ENCODE measurements around the gene PLXNC1.

DNA sequence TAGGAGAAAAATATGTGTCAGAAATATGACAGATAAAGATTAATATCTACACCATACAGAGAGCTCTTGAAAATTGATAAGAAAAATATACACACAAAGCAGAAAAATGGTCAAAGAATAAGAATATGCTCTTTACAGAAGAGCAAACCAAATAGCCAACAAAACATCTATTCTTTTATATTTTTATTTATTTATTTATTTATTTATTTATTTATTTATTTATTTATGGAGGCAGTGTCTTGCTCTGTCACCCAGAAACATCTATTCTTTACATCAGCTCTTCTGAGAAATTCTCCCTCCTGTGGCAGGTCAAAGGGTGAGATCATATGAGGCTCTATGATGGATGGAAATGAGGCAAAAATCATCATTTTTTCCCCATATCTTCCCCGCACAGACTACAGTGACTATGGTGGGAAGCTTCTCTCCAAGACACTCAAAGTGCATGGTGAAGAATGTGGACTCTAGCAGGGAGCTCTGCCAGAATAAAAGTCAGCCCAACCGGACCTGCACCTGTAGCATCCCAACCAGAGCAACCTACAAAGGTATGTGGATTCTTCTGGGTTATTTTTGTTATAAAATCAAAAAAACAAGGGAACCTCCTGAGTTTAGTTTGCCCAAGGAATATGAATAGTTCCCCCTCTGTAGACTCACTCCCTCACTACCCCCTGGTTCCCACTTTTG lies 71.4 kb downstream of the PLXNC1 start:
- TF ChIP-seq POLR2AphosphoS5 (IDR thresholded peaks at IDR 0.05; ENCODE audit: low read depth), result no peak
- TF ChIP-seq, protein P1, sequence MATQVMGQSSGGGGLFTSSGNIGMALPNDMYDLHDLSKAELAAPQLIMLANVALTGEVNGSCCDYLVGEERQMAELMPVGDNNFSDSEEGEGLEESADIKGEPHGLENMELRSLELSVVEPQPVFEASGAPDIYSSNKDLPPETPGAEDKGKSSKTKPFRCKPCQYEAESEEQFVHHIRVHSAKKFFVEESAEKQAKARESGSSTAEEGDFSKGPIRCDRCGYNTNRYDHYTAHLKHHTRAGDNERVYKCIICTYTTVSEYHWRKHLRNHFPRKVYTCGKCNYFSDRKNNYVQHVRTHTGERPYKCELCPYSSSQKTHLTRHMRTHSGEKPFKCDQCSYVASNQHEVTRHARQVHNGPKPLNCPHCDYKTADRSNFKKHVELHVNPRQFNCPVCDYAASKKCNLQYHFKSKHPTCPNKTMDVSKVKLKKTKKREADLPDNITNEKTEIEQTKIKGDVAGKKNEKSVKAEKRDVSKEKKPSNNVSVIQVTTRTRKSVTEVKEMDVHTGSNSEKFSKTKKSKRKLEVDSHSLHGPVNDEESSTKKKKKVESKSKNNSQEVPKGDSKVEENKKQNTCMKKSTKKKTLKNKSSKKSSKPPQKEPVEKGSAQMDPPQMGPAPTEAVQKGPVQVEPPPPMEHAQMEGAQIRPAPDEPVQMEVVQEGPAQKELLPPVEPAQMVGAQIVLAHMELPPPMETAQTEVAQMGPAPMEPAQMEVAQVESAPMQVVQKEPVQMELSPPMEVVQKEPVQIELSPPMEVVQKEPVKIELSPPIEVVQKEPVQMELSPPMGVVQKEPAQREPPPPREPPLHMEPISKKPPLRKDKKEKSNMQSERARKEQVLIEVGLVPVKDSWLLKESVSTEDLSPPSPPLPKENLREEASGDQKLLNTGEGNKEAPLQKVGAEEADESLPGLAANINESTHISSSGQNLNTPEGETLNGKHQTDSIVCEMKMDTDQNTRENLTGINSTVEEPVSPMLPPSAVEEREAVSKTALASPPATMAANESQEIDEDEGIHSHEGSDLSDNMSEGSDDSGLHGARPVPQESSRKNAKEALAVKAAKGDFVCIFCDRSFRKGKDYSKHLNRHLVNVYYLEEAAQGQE (IDR thresholded peaks at IDR 0.05; ENCODE audit: insufficient replicate concordance, low read depth), result no peak
- TF ChIP-seq, protein P2, sequence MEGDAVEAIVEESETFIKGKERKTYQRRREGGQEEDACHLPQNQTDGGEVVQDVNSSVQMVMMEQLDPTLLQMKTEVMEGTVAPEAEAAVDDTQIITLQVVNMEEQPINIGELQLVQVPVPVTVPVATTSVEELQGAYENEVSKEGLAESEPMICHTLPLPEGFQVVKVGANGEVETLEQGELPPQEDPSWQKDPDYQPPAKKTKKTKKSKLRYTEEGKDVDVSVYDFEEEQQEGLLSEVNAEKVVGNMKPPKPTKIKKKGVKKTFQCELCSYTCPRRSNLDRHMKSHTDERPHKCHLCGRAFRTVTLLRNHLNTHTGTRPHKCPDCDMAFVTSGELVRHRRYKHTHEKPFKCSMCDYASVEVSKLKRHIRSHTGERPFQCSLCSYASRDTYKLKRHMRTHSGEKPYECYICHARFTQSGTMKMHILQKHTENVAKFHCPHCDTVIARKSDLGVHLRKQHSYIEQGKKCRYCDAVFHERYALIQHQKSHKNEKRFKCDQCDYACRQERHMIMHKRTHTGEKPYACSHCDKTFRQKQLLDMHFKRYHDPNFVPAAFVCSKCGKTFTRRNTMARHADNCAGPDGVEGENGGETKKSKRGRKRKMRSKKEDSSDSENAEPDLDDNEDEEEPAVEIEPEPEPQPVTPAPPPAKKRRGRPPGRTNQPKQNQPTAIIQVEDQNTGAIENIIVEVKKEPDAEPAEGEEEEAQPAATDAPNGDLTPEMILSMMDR (IDR thresholded peaks at IDR 0.05; ENCODE audit: insufficient read depth, low read length), result no peak
- TF ChIP-seq GABPA (IDR thresholded peaks at IDR 0.05; ENCODE audit: low read depth), result no peak
- no peak for TF ChIP-seq SPI1 (IDR thresholded peaks at IDR 0.05; ENCODE audit: borderline replicate concordance, low read depth)

All from HL-60 (cell line).